Activated CD4-positive, alpha-beta T cell treated with anti-CD3 and anti-CD28 coated beads, Interleukin-10, Interleukin-2, amounts not matched to agents 100 ng/mL and 50 ng/mL, durations not matched to agents 16 hours and 8 hours (primary cell): Measurements from ENCODE around the gene CYP39A1.

Experiments
- DNase-seq: peaks from one replicate; pipeline ENCODE4 v3.0.0-alpha.2; 2020

CYP39A1 gene

DNA sequence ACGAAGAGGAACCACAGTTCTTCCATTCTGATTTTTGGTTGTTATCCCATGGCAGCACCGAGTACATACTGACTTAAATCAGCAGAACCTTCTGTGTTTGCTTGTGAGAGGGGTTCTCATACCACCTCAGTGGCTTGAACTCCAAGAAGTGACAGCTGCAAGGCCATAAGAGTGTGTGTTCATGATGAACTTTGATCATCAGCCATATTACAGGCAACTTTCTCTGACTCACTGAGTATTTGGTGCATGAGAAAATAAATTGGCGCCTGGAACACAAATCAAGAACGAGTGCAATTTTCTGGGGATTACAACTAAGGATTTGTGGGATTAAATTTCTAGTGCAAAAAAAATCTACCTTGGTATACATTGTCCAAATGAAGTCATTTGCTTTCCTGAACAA, 68.9 kb downstream of the CYP39A1 start:
- DNase-seq: no peak

- no peak for DNase-seq
These were observed 69.5 kb downstream of the CYP39A1 start for GRCh38 chr6:46583081-46583480.

GRCh38 chr6:46581459-46582177, 71.0 kb downstream of the CYP39A1 start:
- DNase-seq: no peak

GRCh38 chr6:46575530-46575929, 77.1 kb downstream of the CYP39A1 start:
- DNase-seq: no peak

DNA sequence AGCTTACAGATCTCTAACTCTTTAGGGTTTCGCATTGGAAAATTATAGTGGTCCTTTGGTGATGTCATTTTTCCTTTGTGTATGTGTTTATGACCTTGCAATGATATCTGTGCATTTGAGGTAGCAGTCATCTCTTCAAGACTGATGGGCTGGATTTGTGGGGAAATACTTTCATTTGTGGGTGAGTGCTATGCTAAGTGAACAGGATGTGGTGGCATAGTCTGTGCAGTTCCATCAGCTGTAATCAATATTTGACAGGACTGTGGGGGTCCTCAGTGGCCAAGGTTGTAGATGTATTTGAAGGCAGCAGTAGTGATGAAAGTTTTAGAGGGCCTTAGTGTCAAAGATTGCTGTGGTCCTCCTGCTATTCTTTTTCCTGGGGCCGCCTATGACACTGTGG, 79.5 kb downstream of the CYP39A1 start:
- no peak for DNase-seq

DNA sequence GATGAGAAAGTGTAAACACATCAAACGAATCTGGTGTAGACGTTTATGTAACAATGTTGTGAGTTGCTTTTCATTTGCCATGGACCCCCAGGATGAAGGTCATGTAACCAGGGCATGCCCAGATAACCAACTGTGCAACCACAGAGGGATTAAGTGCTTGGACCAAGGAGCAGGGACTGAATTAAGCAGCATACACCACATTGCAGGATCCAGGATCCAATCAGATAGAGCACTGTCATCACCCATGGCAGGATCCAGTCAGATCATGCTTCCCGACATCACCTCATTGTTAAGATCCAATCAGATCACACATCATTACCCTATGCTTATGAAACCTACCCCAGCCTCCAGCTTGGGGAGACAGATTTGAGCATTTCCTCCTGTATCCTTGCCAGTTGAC, 87.1 kb downstream of the CYP39A1 start:
- no peak for DNase-seq

- DNase-seq: no peak
These were observed 88.7 kb downstream of the CYP39A1 start for GRCh38 chr6:46563924-46564323.

- no peak for DNase-seq
These were observed 96.6 kb downstream of the CYP39A1 start for GRCh38 chr6:46556053-46556452.

- no peak for DNase-seq
These were observed 97.5 kb downstream of the CYP39A1 start for GRCh38 chr6:46555129-46555528.

DNA sequence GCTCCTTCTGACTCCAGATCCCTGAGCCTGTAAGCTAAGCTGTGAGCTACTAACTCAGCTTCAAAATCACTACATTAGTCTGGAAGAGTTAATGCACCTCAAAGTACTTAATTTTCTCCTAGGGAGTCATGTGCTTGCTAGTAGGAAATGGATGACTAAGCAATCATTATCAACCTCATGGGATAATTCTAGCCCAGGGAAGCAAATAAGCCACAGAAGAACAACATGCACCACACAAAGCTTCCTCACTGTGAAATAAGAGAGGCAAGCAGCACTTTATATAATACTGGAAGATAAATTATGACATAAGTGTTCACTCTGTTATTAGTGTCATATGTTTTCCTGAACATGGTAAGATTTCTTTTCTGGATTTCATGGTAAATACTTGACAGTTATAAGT, 103.5 kb downstream of the CYP39A1 start:
- no peak for DNase-seq

DNA sequence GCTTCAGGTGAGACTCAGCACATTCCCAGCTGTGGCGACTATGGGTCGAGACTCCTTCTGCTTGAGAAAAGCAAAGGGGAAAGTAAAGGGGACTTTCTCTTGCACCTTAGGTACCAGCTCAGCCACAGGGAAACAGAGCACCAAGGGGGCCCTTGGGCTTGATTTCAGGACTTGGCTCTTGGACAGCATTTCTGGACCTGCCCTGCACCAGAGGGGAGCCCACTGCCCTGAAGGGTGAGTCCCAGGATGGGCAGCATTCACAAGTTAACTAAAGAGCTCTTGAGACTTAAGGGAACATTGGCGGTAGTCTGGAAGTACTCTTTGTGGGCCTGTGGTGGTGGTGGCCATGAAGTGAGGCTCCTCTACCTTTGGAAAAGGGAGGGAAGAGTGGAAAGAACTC, 111.1 kb downstream of the CYP39A1 start:
- no peak for DNase-seq

DNA sequence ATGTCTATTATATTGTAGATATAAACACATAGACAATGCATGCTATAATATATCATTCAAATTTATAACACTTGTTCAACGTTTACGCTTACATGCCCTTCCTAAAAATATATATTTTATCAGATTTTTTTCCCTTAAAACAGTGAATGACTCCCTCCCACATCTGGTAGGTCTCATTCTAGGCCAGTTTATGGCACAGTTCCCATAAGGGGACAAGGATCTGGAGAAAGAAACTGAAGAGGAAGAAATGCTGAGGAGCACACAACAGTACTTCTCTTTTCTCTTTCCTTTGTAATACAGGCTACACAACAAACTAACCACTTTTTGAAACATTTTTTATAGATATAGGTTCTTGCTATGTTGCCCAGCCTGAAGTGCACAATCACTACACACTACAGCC, 112.8 kb downstream of the CYP39A1 start:
- no peak for DNase-seq

GRCh38 chr6:46538800-46539480, 113.7 kb downstream of the CYP39A1 start:
- DNase-seq: no peak

GRCh38 chr6:46530896-46531295, 121.7 kb downstream of the CYP39A1 start:
- DNase-seq: no peak

DNA sequence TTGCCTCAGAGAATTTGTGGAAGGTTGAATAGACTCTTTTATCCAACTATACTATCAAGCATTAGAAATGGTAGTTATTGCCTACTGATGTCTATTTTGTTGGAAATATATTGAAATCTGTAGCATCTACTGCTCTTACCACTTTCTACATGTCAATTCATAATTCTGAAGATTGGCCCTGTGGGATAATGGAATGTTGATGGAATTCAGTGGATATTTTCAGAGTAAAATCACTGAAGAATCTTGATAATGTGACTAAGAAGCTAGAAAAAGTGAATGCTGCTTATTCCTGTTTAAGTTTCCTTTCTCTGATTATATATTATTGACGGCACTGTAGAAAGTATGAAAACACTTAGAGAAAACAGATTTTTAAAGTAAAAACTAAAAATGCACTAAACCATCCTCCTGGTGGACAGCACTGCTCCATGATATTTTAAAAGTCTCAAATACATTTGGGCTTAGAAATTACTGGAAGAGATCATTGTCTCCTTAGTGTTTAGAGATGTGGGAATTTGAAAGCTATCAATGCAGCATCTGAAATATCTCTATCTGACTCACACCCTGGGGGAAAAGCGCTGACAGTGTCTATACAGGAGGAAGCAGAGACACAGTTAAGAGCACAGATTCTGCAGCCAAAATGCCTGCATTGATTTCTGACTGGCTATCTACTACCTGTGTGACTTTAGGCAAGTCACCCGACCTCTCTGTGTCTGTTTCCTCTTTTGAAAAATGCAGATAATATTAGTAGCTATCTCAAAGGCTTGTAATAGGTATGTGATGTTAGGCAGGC, 123.5 kb downstream of the CYP39A1 start:
- no peak for DNase-seq

DNA sequence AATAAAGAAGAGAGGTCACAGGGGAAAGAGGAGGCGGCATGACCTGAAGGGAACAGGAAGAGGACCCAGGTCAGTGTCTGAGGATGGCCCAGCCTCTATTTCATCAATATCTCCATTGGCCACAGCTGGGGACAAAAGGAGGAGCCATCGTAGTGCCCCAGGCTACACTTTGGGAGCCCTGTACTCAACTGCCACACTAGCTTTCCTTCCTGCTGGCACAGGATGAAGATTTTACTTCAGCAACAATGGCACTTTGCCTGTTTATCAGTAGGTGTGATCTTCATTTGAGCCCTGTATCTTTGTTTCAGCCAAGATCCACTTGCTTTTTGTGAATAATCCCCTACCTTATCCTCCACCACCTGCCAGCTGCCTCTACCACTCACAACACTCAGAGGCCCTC, 126.0 kb downstream of the CYP39A1 start:
- no peak for DNase-seq

DNA sequence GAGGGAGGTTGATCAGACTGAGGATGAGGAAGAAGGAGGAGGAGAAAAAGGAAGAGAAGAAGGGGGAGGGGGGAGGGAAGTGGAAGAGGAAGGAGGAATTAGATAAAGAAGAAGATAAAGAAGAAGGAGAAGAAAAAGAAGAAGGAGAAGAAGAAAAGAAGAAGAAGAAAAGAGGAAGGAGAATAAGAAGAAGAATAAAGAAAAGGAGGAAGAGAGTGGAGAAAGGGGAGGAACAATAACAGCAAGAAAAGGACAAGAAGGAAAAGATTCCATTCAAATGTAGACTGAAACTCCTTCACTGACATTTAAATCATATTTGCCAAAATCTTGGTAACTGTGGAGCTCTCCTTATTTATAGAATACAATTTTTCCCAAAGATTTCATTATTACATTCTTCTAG, 127.0 kb downstream of the CYP39A1 start:
- no peak for DNase-seq

- no peak for DNase-seq
These were observed 131.1 kb downstream of the CYP39A1 start for GRCh38 chr6:46521464-46521971.

DNA sequence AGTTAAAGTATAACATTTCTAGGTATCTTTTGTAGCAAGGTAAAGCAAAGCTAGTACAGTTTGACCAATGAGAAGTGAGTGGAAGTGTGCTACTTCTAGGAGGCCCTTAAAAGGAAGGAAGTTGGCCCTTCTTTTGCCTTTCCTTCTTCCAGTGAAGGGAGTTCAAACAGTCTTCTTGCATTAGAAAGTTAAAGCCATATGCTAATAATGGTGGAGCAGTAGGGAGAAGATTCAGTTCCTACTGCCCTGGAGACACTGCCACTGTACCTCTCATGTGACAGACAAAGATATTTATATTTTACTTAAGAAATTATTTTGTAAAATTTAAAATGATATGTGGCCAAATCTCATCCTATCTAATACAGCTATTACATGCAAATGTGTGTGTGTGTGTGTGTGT, 135.4 kb downstream of the CYP39A1 start:
- DNase-seq: no peak

DNA sequence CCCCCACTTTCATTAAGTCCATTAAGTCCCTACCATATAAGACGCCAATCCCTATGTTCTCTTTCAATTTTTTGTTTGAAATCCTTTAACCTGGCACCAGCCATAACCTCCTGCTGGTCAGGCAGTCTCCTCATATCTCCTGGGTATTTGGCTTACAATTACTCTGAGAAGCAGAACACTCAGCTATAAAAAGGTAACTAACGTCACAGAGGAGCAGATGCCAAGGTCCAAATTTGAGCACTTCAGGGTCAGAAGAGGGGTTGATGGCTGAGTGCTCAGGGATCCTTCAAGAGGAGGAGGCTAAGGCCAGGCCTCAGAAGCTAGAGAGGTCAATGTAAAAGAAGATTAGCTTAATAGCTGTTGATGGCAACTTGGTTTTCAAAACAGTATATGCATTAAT, 139.1 kb downstream of the CYP39A1 start:
- DNase-seq: no peak

DNA sequence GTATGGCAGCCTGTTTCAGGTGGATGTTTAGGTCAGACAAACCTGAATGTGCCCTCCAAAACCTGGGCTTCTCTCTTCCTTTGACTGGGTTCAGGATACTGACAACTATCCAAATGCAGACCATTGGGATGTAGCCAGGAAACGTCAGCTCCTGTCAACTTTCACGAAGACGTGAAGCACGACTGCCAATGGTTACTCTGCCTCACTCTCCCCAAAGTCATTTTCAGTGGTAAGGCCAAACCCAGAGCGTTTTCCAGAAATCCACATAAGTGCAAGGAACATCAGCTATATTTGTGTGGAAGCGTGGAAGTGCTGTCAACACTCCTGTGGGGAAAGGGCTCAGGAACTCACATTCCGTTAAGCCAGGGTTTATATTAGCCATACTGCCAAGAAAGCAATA, 141.3 kb downstream of the CYP39A1 start:
- DNase-seq: no peak

- DNase-seq: no peak
These were observed 142.0 kb downstream of the CYP39A1 start for GRCh38 chr6:46510651-46511050.

GRCh38 chr6:46509981-46510510, 142.6 kb downstream of the CYP39A1 start:
- DNase-seq: no peak

GRCh38 chr6:46509063-46509462, 143.6 kb downstream of the CYP39A1 start:
- no peak for DNase-seq
